Neural progenitor cell (in vitro differentiated cells): ENCODE data around the gene PCSK2. TPM values are rescaled to one million over a fixed set of nuclear protein-coding genes. Genes with fewer than 3 reads are reported as not detected.

Experiments
- DNase-seq: peaks from one replicate; pipeline ENCODE4 v3.0.0-alpha.2; 2016; ENCODE audit warnings: low spot score
- H2AFZ ChIP-seq: fragments of 200-600 bp; sonication (generic); replicated peaks from 2 replicates; pipeline ENCODE4 v1.6.1; 2016; ENCODE audit warnings: antibody characterized with exemption
- H3F3A ChIP-seq: fragments of 200-600 bp; sonication (generic); 2 replicates; pipeline ENCODE4 v1.6.1; 2016; ENCODE audit warnings: antibody characterized with exemption, low read depth
- H3K27ac ChIP-seq: fragments of 200-600 bp; sonication (generic); 2 replicates; pipeline ENCODE4 v1.5.1; 2016; ENCODE audit warnings: mild to moderate bottlenecking
- H3K27me3 ChIP-seq: fragments of 200-600 bp; sonication (generic); 2 replicates; pipeline ENCODE4 v1.6.1; 2016; ENCODE audit warnings: mild to moderate bottlenecking, moderate library complexity
- H3K36me3 ChIP-seq: fragments of 200-600 bp; sonication (generic); 2 replicates; pipeline ENCODE4 v1.5.1; 2016
- H3K4me1 ChIP-seq: fragments of 200-600 bp; sonication (generic); 2 replicates; pipeline ENCODE4 v1.6.1; 2016; ENCODE audit warnings: mixed run types
- H3K4me2 ChIP-seq: fragments of 200-600 bp; sonication (generic); 2 replicates; pipeline ENCODE4 v1.6.1; 2016
- H3K4me3 ChIP-seq: fragments of 200-600 bp; sonication (generic); 2 replicates; pipeline ENCODE4 v1.5.1; 2016
- H3K79me2 ChIP-seq: fragments of 200-600 bp; sonication (generic); 2 replicates; pipeline ENCODE4 v1.6.1; 2016; ENCODE audit warnings: low read depth
- H3K9ac ChIP-seq: fragments of 200-600 bp; sonication (generic); 2 replicates; pipeline ENCODE4 v1.6.1; 2016
- H3K9me3 ChIP-seq: fragments of 200-600 bp; sonication (generic); 2 replicates; pipeline ENCODE4 v1.5.1; 2016; ENCODE audit warnings: low read depth
- H4K20me1 ChIP-seq: fragments of 200-600 bp; sonication (generic); 2 replicates; pipeline ENCODE4 v1.6.1; 2016; ENCODE audit warnings: low read depth
- H3K27ac Mint-ChIP-seq: 3 replicates; pipeline ENCODE4 v1.8.0; 2021; ENCODE audit warnings: mixed read lengths
- H3K27me3 Mint-ChIP-seq: 2 replicates; pipeline ENCODE4 v1.8.0; 2022; ENCODE audit warnings: low read depth, mild to moderate bottlenecking, inconsistent platforms, moderate library complexity, mixed read lengths; ENCODE audit not compliant: insufficient read depth
- H3K36me3 Mint-ChIP-seq: 3 replicates; pipeline ENCODE4 v1.8.0; 2021; ENCODE audit warnings: mixed read lengths
- H3K4me1 Mint-ChIP-seq: 3 replicates; pipeline ENCODE4 v1.8.0; 2021; ENCODE audit warnings: mixed read lengths
- H3K4me3 Mint-ChIP-seq: 3 replicates; pipeline ENCODE4 v1.8.0; 2021; ENCODE audit warnings: mild to moderate bottlenecking, moderate library complexity, mixed read lengths
- H3K9me3 Mint-ChIP-seq: 3 replicates; pipeline ENCODE4 v1.8.0; 2020; ENCODE audit warnings: mixed read lengths
- CTCF ChIP-seq: fragments of 200-600 bp; sonication (generic); IDR thresholded peaks from 2 replicates; pipeline ENCODE4 v1.5.1; 2017; ENCODE audit warnings: antibody characterized with exemption, mild to moderate bottlenecking
- EZH2 ChIP-seq: fragments of 200-600 bp; sonication (generic); IDR thresholded peaks from 2 replicates; pipeline ENCODE4 v1.6.1; 2017; ENCODE audit warnings: antibody characterized with exemption, mild to moderate bottlenecking, moderate library complexity
- EZH2phosphoT487 ChIP-seq: fragments of 200-600 bp; sonication (generic); IDR thresholded peaks from 2 replicates; pipeline ENCODE4 v1.6.1; 2017; ENCODE audit warnings: antibody characterized with exemption
- total RNA-seq: library from RNA; depleted of rRNA; stranded (reverse); fragments of >200 nt; gene quantifications from 2 replicates; pipeline ENCODE4 v1.2.3, GENCODE V29; 2015; ENCODE audit warnings: low replicate concordance

The PCSK2 gene
- total RNA-seq, 1 donor from 2014 or later = 0.07 TPM

- H3K79me2 ChIP-seq = no peaks in the 10 kb centered on the region
- Mint-ChIP-seq H3K9me3 (no peaks in the 10 kb centered on the region), H3K4me1 (no peaks in the 10 kb centered on the region), H3K27ac (no peak overlapping the region), H3K36me3 (no peaks in the 10 kb centered on the region), H3K27me3 (no peaks in the 10 kb centered on the region), H3K4me3 (no peak overlapping the region)
- H3F3A ChIP-seq = no peaks in the 10 kb centered on the region
- H4K20me1 ChIP-seq = no peaks in the 10 kb centered on the region
- no peaks in the 10 kb centered on the region for H3K36me3 ChIP-seq
- TF ChIP-seq EZH2 (no peak), CTCF (no peak), EZH2phosphoT487 (no peak)
- H3K27me3 ChIP-seq = no peaks in the 10 kb centered on the region
- H3K9ac ChIP-seq = no peak overlapping the region
- no peak overlapping the region for H3K4me2 ChIP-seq
- H3K4me3 ChIP-seq = no peak overlapping the region
- no peak overlapping the region for H2AFZ ChIP-seq
- no peaks in the 10 kb centered on the region for H3K4me1 ChIP-seq
- no peaks in the 10 kb centered on the region for H3K9me3 ChIP-seq
- no peak overlapping the region for H3K27ac ChIP-seq
- DNase-seq = peak; percentile 26
Measured at GRCh38 chr20:17449031-17449430, 222.2 kb downstream of the PCSK2 start.

DNA sequence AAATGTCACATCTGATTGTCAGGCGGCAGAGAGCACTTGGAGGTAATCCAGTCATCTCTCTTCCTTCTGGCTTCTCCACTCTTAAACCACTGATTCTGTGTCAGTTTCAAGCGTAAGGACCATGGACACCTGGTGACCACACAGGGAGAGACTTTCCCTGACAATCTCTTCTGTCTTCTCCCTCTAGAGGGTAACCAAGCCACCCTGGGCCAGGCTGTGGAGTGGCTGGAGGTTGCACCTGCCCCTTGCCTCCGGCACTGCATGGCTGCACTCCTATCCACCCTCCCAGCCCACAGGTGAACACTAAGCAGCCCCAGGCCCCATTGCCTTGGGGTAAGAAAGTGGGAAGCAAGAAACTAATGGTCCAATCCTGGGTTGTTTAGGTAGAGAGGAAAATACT is 225.6 kb downstream of the PCSK2 start:
- no peak overlapping the region for H3K9ac ChIP-seq
- Mint-ChIP-seq H3K4me3 (no peak overlapping the region), H3K4me1 (peaks cover 5% of the 10 kb centered on the region), H3K9me3 (no peaks in the 10 kb centered on the region), H3K27ac (no peak overlapping the region), H3K27me3 (peaks cover 2% of the 10 kb centered on the region), H3K36me3 (no peaks in the 10 kb centered on the region)
- no peak overlapping the region for H3K27ac ChIP-seq
- H3K4me2 ChIP-seq = no peak overlapping the region
- no peaks in the 10 kb centered on the region for H3K27me3 ChIP-seq
- TF ChIP-seq EZH2phosphoT487 = no peak
- no peak for TF ChIP-seq EZH2
- no peak for TF ChIP-seq CTCF
- H3K79me2 ChIP-seq = no peaks in the 10 kb centered on the region
- no peak overlapping the region for H3K4me3 ChIP-seq
- no peaks in the 10 kb centered on the region for H3K4me1 ChIP-seq
- H3F3A ChIP-seq = no peaks in the 10 kb centered on the region
- no peaks in the 10 kb centered on the region for H4K20me1 ChIP-seq
- no peaks in the 10 kb centered on the region for H3K9me3 ChIP-seq
- no peak for DNase-seq
- no peaks in the 10 kb centered on the region for H3K36me3 ChIP-seq
- no peak overlapping the region for H2AFZ ChIP-seq

- no peaks in the 10 kb centered on the region for H3K4me1 ChIP-seq
- no peaks in the 10 kb centered on the region for H3K27me3 ChIP-seq
- no peak overlapping the region for H2AFZ ChIP-seq
- no peak overlapping the region for H3K4me3 ChIP-seq
- no peaks in the 10 kb centered on the region for H3F3A ChIP-seq
- no peaks in the 10 kb centered on the region for H3K36me3 Mint-ChIP-seq
- no peak overlapping the region for H3K27ac Mint-ChIP-seq
- DNase-seq = no peak
- H3K27me3 Mint-ChIP-seq = peaks cover 2% of the 10 kb centered on the region
- H3K9me3 ChIP-seq = no peaks in the 10 kb centered on the region
- H3K4me3 Mint-ChIP-seq = no peak overlapping the region
- H3K79me2 ChIP-seq = no peaks in the 10 kb centered on the region
- no peak overlapping the region for H3K9ac ChIP-seq
- H4K20me1 ChIP-seq = no peaks in the 10 kb centered on the region
- H3K27ac ChIP-seq = no peak overlapping the region
- H3K4me1 Mint-ChIP-seq = peaks cover 7% of the 10 kb centered on the region
- no peaks in the 10 kb centered on the region for H3K9me3 Mint-ChIP-seq
- H3K36me3 ChIP-seq = no peaks in the 10 kb centered on the region
- TF ChIP-seq CTCF (no peak), EZH2phosphoT487 (no peak), EZH2 (no peak)
- H3K4me2 ChIP-seq = no peak overlapping the region
Measured at GRCh38 chr20:17453592-17453991, 226.8 kb downstream of the PCSK2 start.

DNA sequence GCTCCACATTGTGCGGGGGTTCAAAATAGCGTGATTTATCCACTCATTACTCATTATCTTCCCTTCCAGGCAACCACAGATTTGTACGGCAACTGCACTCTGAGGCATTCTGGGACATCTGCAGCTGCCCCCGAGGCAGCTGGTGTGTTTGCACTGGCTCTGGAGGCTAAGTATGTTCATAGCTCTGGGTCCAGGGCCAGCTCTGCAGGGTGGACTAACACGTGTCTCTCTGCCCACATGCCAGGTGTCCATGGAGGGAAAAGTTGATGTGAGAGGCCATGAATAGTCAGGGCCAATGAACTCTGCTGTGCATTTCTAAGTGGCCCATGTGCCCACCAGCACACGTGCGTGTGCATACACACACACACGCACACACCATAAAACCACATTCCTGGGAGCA is 229.4 kb downstream of the PCSK2 start:
- Histone ChIP-seq H4K20me1 (no peaks in the 10 kb centered on the region), H3K9ac (no peak overlapping the region), H3K36me3 (no peaks in the 10 kb centered on the region), H3K4me3 (no peak overlapping the region), H3K9me3 (no peaks in the 10 kb centered on the region), H3K27ac (no peak overlapping the region), H3K4me2 (no peak overlapping the region), H2AFZ (no peak overlapping the region), H3K79me2 (no peaks in the 10 kb centered on the region), H3K4me1 (no peaks in the 10 kb centered on the region), H3K27me3 (no peaks in the 10 kb centered on the region), H3F3A (no peaks in the 10 kb centered on the region)
- Mint-ChIP-seq H3K36me3 (no peaks in the 10 kb centered on the region), H3K27me3 (peaks cover 2% of the 10 kb centered on the region), H3K27ac (no peak overlapping the region), H3K4me1 (peaks cover 7% of the 10 kb centered on the region), H3K4me3 (no peak overlapping the region), H3K9me3 (no peaks in the 10 kb centered on the region)
- TF ChIP-seq EZH2phosphoT487 = no peak
- no peak for TF ChIP-seq CTCF
- TF ChIP-seq EZH2 = no peak
- no peak for DNase-seq
